ENCODE results near the gene GBA2. TPM values are rescaled to one million over a fixed set of nuclear protein-coding genes. Genes with fewer than 3 reads are reported as not detected.

GBA2 gene
- 68.0 TPM for total RNA-seq
- long read RNA-seq, transcript GBA2-208 (3 exons, 836 nt), result minor isoform, 8 of 84 reads
- long read RNA-seq, transcript GBA2-203 (17 exons, 3,611 nt), result major isoform, 22 of 84 reads
- long read RNA-seq, partial matches to known transcripts, result 18 of 84 reads
- long read RNA-seq, other reads (novel, unspliced or antisense), result 35 of 84 reads

DNA sequence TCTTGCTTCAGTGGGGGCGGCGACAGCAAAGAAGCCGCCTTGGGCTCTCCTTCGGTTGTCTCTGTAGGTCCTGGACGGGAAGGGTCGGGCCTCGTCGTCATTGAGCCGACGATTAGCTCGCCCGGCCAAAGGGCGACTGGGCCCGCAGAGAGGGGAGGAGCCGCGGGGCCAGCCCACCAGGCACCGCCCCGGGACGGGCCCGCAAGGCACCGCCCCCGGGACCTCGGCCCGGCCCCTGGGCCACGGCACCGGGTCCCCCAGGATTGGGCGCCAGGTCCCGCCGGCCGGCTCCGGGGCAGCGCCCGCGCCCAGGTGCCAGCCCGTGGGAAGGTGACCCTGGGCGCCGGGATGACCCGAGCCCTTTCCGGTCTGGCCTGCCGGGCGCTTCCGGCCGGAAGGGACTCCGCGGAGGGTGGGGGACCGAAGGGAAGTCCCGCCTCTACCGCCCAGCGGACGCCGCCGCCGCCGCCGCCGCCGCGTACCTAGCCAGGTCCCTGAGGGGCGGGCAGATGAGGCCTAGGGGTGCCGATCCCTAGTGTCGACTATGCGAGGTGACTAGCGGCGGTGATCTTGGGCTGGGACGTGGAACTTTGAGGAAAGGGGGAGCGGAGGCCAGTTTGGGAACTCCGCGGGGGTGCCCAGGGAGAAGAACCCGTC, at the start of gene GBA2, which contains the start of gene RGP1:
GBA2 (minus strand) TSS at position 371 of the 657 bp plus-strand sequence. CDS start 524 bp downstream, outside the sequence.
RGP1 (plus strand) TSS at position 430 of the 657 bp plus-strand sequence. CDS start 469 bp downstream, outside the sequence.
- TF ChIP-seq, protein P1, sequence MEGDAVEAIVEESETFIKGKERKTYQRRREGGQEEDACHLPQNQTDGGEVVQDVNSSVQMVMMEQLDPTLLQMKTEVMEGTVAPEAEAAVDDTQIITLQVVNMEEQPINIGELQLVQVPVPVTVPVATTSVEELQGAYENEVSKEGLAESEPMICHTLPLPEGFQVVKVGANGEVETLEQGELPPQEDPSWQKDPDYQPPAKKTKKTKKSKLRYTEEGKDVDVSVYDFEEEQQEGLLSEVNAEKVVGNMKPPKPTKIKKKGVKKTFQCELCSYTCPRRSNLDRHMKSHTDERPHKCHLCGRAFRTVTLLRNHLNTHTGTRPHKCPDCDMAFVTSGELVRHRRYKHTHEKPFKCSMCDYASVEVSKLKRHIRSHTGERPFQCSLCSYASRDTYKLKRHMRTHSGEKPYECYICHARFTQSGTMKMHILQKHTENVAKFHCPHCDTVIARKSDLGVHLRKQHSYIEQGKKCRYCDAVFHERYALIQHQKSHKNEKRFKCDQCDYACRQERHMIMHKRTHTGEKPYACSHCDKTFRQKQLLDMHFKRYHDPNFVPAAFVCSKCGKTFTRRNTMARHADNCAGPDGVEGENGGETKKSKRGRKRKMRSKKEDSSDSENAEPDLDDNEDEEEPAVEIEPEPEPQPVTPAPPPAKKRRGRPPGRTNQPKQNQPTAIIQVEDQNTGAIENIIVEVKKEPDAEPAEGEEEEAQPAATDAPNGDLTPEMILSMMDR (IDR thresholded peaks at IDR 0.05), result no peak
- peak within 1 kb of the TSS; percentile 91 for H3K27ac ChIP-seq
- H3K4me1 ChIP-seq, result peaks cover 50% of the 10 kb centered on the region
- H3K36me3 ChIP-seq, result peaks cover 50% of the 10 kb centered on the region
- H3K27me3 ChIP-seq (ENCODE audit: low read depth), result no peaks in the 10 kb centered on the region
- DNase-seq (peak; percentile 90), ATAC-seq (peak; percentile 94 to 97)
- H3K4me3 ChIP-seq, result peak within 1 kb of the TSS; percentile 95
- intact Hi-C loops (cut with DNase I), result no loop called here
- no peaks in the 10 kb centered on the region for H3K9me3 ChIP-seq

DNA sequence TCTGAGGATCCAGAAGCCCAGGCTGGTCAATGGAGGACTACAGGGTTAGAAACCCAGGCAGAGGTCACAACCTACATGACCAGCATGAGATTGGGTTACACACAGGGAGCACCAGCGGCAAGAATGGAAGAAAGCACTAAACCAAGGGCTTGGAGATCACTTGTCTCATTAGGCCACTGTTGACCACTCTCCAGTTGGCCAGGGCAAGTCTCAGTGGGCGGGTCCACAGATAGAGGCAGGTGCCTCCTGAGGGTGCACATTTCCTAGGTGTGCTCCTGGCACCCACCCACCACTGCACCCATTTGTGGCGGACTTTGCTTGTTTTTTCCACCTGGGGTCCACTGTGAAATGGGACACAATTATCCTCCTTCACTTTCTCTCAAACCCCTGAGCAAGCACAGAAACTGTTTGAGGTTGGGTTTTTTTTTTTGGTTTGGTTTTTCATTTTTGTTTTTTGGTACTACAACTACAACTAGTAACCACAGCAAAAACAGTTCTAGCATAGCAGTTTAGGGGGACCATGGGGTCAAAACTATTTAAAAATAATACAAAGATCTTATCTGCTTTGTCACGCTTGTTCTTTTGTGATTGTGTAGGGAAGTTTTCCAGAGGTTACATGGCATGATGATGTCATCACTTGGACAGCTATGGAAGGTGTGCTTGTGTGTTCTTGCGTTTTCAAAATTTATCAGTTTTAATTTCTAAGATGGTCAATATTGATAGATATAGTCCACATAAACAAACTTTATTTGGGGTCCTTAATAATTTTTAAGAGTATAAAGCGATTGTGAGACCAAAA, 48.5 kb upstream of the GBA2 start:
- peaks cover 27% of the 10 kb centered on the region for H3K4me1 ChIP-seq
- H3K9me3 ChIP-seq, result no peaks in the 10 kb centered on the region
- no peak overlapping the region for H3K4me3 ChIP-seq
- TF ChIP-seq, protein P1 (IDR thresholded peaks at IDR 0.05), result no peak
- intact Hi-C loops (cut with DNase I), result no loop called here
- no peak overlapping the region for H3K27ac ChIP-seq
- peaks cover 28% of the 10 kb centered on the region for H3K36me3 ChIP-seq
- H3K27me3 ChIP-seq (ENCODE audit: low read depth), result no peaks in the 10 kb centered on the region
- DNase-seq, result no peak
- ATAC-seq, result no peak

DNA sequence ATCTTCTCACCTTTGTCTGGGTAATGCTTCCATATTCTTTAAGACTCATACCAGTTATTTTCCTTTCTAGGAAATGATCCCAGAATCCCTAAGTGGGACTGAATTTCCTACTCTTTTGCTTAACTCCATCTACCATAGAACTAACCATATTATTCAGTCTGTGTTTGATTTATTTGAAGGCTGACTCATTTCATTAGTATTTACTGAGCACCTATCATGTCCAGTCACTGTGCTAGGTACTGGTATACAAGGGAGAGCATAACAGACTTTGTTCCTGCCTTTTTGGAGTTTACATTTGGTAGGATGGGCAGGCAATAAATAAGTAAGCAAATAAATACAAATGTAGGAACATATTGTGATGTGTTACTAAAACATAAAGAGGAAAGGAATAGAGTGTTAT, 46.7 kb upstream of the GBA2 start:
- intact Hi-C loops (cut with DNase I), result no loop called here
- no peak overlapping the region for H3K27ac ChIP-seq
- TF ChIP-seq, protein P1 (IDR thresholded peaks at IDR 0.05), result no peak
- ATAC-seq, result no peak
- H3K27me3 ChIP-seq (ENCODE audit: low read depth), result no peaks in the 10 kb centered on the region
- H3K9me3 ChIP-seq, result no peaks in the 10 kb centered on the region
- no peak overlapping the region for H3K4me3 ChIP-seq
- DNase-seq, result no peak
- peaks cover 11% of the 10 kb centered on the region for H3K36me3 ChIP-seq
- peaks cover 34% of the 10 kb centered on the region for H3K4me1 ChIP-seq

- no peaks in the 10 kb centered on the region for H3K27me3 ChIP-seq (ENCODE audit: low read depth)
- H3K9me3 ChIP-seq, result no peaks in the 10 kb centered on the region
- no peak overlapping the region for H3K4me3 ChIP-seq
- H3K36me3 ChIP-seq, result no peaks in the 10 kb centered on the region
- intact Hi-C loops (cut with DNase I), result no loop called here
- H3K27ac ChIP-seq, result no peak overlapping the region
- DNase-seq (no peak), ATAC-seq (no peak)
- TF ChIP-seq, protein P1 (IDR thresholded peaks at IDR 0.05), result no peak
- peaks cover 39% of the 10 kb centered on the region for H3K4me1 ChIP-seq
Observed at GRCh38 chr9:35793461-35793860, 44.4 kb upstream of the GBA2 start.

DNA sequence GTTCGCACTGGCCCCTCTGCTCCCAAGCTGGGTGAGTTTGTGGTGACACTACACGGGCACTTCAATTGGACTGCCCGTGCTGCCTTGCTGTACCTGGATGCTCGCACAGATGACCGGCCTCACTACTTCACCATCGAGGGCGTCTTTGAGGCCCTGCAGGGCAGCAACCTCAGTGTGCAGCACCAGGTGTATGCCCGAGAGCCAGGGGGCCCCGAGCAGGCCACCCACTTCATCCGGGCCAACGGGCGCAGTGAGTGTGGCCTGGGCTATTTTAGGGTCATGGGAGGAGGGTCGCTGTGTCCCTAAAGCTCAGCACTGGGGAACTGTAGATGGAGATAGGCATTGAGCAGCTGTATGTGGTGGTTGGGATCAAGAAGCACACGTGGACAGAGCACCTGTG, 43.8 kb upstream of the GBA2 start:
- Histone ChIP-seq H3K27ac (no peak overlapping the region), H3K9me3 (no peaks in the 10 kb centered on the region), H3K4me1 (peaks cover 39% of the 10 kb centered on the region), H3K4me3 (no peak overlapping the region), H3K36me3 (no peaks in the 10 kb centered on the region), H3K27me3 (ENCODE audit: low read depth) (no peaks in the 10 kb centered on the region)
- TF ChIP-seq, protein P1 (IDR thresholded peaks at IDR 0.05), result no peak
- DNase-seq, result no peak
- intact Hi-C loops (cut with DNase I), result no loop called here
- ATAC-seq, result no peak
